ENCODE measurements around the gene LDLRAD3.
"Not testable (repeated sequence)": the region's sequence is repeated elsewhere in the genome, so short reads cannot be mapped to it uniquely, and the experiment has no call there.

Gene LDLRAD3

GRCh38 chr11:36019722-36020121 is 75.9 kb downstream of the LDLRAD3 start:
- DNase-seq = no peak

DNA sequence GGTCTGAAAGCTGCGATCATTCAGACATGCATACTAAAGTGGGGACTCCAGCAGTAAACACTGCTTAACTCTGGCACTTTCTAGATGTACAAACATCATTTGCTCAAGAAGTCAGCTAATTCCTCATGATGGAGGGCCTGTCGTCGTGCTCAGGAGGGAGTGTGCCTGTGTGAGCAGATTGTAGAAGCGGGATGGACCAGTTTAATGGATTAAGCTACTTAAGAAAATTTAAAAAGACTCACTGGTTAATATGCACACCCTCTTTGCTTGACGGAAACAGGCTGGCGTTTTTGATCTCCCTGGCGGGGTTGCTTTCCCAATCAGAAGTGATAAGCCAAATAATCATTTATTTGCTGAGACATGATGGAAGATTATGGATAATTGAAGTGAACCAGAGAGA is 79.0 kb downstream of the LDLRAD3 start:
- DNase-seq = no peak

DNA sequence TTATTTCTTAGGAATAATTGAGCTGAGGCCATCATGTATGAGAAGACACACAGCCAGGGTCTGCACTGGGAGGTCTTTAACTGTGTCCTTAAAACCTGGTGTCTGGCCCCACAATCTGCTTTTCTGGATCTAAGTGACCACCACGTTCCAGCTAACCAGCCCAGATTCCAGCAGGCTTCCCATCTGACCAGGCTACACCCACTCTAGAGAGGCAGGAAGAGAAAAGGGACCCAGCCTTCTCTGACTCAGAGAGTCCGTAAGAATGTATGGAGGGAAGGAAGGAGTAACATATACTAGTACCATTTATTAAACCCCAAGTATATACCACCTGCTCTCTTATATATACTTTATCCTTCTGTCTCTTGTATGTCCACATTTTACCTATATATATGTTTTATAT is 80.1 kb downstream of the LDLRAD3 start:
- DNase-seq = no peak

GRCh38 chr11:36024716-36025115 is 80.9 kb downstream of the LDLRAD3 start:
- no peak for DNase-seq

DNA sequence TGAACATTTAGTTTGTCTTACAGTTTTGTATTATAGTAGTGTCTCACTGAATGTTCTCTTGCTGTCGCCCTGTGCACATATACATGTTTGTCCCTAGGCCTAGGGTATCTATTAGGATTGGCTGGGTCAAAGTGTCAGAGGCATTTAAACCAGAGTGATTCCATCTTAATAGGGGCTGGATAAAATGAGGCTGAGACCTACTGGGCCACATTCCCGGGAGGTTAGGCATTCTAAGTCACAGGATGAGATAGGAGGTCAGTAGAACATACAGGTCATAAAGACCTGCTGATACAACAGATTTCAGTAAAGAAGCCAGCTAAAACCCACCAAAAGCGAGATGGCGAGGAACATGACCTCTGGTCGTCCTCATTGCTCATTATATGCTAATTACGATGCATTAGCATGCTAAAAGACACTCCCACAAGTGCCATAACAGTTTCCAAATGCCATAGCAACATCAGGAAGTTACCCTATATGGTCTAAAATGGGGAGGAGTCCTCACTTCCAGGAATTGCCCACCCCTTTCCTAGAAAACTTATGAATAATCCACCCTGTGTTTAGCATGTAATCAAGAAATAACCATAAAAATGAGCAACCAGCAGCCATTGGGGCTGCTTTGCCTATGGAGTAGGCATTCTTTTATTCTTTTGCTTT is 82.6 kb downstream of the LDLRAD3 start:
- DNase-seq = no peak

GRCh38 chr11:36027731-36028130 is 83.9 kb downstream of the LDLRAD3 start:
- DNase-seq = no peak

- no peak for DNase-seq
Measured at GRCh38 chr11:36029616-36030015, 85.8 kb downstream of the LDLRAD3 start.

DNA sequence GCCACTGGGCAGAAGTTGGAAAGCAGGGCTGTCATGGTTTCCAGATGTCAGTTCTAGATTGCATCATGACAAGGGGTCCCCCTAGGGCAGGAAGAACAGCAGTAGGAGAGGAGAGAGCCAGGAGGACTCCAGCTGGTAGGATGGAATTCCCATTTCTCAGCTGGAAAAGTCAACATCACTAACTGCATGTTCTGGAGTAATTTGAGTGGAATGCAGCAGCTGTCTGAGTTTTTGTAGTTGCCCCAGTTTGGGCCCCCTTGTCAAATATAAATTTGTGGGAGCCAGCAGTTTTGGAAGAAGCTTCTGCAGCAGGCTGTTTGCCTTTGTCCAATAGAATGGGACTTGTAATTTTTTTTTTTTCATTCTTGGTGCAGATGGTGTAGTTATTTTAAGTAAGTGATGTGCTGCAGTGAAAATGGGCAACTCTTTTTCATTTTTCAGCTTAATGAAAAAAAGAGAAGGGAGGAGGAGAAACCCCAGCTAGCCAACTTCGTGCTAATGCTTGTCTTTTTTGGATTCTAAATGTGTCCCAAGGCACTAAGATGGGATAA is 86.9 kb downstream of the LDLRAD3 start:
- DNase-seq = no peak

DNA sequence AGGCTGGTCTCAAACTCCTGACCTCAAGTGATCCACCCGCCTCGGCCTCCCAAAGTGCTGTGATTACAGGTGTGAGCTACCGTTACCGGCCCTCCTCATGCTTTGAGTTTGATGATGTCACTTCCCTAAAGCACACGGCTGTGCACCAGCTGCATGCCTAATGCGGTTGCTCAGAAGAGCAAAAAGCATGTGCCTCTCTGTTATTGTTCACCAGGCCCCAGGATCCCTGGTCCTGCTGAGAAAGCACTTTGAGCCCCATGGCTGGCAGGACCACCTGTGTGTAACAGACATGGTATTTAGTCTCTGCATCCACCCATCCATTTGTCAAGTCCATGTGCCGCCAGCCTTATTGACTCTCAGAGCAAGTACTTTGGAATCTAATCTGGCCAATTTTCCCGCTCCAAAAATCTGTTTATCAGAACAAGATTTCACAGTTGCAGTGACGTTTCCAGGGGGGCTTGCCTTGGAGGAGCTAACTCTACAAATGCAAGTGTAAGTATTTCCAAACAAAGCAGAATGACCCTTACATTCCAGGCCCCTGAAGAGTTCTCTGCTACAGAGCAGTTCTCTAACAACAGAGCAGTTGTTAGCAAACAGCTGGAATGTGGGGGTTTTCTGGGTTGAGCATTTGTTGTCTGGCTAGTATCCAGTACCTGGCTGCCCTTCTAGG is 89.4 kb downstream of the LDLRAD3 start:
- DNase-seq = no peak

GRCh38 chr11:36033936-36034335 is 90.1 kb downstream of the LDLRAD3 start:
- no peak for DNase-seq

DNA sequence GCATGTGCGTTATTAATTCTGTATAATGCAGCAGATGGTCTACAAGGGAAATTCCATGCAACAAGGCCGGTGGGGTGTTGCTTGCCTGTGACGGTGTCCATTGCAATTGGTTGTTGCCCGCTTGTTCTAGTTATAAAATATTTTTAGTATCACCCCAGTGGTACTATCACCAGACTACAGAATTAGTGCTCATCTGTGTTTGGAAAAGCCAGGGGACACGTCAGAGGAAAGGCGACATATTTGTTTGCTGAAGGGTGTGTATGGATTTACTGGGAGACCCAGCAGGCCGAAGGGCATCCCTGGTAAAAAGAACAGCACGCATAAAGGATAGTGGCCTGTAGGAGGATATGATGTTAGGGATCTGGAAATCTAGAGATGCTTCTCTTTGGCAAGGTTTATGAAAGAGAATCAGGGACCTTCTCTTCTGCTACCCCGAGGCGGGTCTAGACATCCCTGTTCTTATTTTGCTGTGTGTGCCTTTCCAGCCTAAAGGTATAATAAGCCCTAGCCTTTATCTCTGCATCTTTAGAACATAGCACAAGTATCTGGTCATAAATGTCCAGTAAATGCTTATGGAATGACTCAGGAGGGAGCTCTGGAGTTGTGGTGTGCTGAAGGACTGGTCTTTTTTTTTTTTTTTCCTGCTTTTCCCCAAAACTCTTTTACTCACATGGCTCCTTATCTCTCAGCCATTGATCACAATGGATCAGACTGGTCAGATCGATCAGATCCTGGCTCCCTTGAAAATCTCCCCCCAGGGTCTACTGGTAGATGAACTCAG is 90.9 kb downstream of the LDLRAD3 start:
- DNase-seq = no peak

DNA sequence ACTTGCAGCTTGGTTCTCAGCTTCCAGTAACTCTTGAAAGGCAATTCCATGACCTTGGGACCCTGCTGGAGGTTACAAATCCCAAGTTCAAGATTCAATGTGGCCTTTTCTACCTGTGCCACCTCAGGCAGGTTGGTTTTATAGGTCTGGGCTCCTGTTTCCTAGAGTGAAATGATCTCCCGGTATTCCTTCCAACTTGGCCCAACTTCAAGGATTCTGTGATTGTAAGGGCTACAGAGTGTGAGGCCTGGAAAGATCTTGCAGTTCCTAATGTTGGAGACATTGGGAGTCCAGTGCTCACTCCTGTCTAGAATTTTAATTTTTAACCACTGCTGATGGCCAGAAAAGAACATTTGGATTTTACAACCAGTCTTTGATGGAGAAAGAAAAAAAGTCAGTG is 91.6 kb downstream of the LDLRAD3 start:
- DNase-seq = no peak

- no peak for DNase-seq
Measured at GRCh38 chr11:36035999-36036398, 92.1 kb downstream of the LDLRAD3 start.

DNA sequence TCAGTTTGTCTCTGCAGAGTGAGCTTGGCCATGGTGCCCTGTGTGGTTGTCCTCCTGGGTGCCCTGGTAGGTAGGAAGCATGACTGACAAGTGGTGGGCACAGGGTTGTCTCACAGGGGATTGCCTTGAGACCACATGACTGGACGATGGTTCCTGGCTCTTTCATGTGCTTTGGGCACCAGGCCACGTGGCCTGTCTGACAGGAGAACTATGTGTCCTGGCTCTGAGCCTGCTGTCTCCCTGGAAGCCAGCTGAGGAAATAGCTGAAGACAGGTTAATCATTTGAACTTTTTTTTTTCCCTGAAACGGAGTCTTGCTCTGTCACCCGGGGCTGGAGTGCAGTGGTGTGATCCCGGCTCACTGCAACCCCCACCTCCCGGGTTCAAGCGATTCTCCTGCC is 93.2 kb downstream of the LDLRAD3 start:
- DNase-seq = no peak

- DNase-seq = no peak
Measured at GRCh38 chr11:36038541-36038940, 94.7 kb downstream of the LDLRAD3 start.

DNA sequence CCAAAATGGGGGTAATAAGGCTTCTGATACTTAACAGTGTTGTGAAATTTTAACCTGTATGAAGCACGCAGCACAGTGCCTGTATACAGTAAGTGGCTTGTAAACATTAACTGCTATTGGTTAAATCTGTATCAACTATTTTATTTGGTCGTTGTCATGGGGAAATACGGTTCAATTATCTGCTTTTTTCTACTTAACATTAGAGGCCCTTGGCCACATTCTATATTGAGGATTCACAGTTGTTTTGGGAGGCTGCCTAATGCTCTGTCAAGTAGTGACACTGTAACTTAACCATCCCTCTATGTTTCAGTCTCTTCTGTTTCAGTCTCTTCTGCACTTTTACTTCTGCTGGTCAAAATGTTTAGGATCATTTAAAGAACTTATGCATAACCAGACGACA is 95.6 kb downstream of the LDLRAD3 start:
- no peak for DNase-seq

GRCh38 chr11:36041988-36042611 is 98.2 kb downstream of the LDLRAD3 start:
- no peak for DNase-seq

GRCh38 chr11:36044636-36045035 is 100.8 kb downstream of the LDLRAD3 start:
- no peak for DNase-seq

DNA sequence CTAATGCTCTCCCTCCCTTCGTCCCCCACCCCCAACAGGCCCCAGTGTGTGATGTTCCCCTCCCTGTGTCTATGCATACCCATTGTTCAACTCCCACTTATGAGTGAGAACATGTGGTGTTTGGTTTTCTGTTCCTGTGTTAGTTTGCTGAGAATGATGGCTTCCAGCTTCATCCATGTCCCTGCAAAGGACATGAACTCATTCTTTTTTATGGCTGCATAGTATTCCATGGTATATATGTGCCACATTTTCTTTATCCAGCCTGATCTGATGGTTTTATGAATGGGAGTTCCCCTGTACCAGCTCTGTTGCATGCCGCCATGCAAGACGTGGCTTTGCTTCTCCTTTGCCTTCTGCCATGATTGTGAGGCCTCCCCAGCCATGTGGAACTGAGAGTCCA is 102.1 kb downstream of the LDLRAD3 start:
- not testable (repeated sequence) for DNase-seq

DNA sequence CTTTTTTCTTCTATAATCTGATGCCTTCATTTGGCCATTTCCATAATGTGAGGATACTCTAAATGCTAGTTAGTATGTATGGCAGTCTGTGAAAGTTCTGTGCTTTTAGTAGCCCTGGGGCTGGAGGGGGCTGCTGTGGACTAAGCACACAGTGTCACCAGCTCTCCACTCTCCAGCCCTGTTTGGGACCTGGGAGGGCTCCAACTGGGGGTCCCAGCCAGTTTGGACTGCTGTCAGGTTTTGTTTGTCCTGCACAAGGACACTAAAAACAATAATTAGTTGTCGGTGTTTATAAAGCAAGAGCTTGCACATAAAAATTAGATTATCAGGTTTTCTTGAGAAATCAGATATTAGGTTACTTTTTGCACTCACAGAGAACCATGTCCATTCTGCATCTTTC is 103.1 kb downstream of the LDLRAD3 start:
- DNase-seq = no peak

- no peak for DNase-seq
Measured at GRCh38 chr11:36047344-36047743, 103.5 kb downstream of the LDLRAD3 start.

DNA sequence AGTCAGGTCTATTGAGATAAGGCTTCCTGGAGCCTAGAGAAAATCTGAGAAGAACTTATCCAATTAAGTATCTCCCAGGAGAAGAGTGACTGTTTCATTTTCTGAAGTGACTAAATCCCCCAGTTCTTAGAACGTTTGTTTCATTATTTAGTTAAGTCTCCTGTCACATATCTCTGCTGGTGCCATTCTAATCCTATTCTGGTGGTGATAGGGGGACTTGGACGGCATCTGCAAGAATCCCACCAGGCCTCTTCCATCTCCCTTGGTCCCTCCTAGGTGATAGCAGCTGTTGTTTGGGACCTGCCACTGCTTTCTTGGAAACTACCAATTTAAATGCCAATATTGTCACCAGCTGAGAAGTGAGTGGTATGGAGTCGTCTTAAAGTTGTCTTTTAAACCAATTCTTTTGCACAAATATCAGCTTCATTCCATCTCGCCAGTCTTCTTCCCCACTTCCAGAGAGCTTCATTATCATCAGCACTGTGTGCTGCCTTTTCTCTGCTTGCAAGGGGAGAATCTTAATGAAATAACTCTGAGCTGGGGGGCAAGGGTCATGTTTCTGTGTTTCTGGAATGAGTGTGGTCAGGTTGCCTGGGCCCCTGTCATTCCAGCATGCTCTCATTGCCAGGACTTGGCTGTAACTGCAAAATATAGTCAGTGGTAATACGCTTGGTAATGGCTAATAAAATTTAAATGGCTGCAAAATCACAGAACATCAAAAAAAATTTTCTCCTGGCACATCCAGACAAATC is 104.8 kb downstream of the LDLRAD3 start:
- DNase-seq = no peak

All from SHP77 treated with DMSO at 0.1 percent for 48 hours (cell line).